HepG2 (cell line): ENCODE results near the gene TMEM238. TPM values are rescaled to one million over a fixed set of nuclear protein-coding genes. Genes with fewer than 3 reads are reported as not detected.

Experiments
- AHDC1 ChIP-seq: sonication (generic); formaldehyde crosslinking; IDR thresholded peaks from 2 replicates; pipeline ENCODE4 v1.5.1; 2020; ENCODE audit warnings: mild to moderate bottlenecking, missing genetic modification reagents, borderline replicate concordance
- BCL3 ChIP-seq: sonication (generic); formaldehyde crosslinking; IDR thresholded peaks from 2 replicates; pipeline ENCODE4 v1.5.1; 2020; ENCODE audit warnings: mild to moderate bottlenecking, missing genetic modification reagents, moderate library complexity
- E2F5 ChIP-seq: sonication (generic); formaldehyde crosslinking; conservative IDR thresholded peaks from 2 replicates; pipeline ENCODE4 v1.4.0; 2020; ENCODE audit warnings: missing genetic modification reagents
- EZH2 ChIP-seq: conservative IDR thresholded peaks from 2 replicates; pipeline ENCODE4 v1.6.1; 2012; ENCODE audit warnings: mild to moderate bottlenecking, low read depth, low read length, moderate library complexity
- GATAD1 ChIP-seq: IDR thresholded peaks from 2 replicates; pipeline ENCODE4 v1.6.1; 2016; ENCODE audit warnings: missing genetic modification reagents, missing compliant biosample characterization
- KAT2B ChIP-seq: fragments of 150-350 bp; IDR thresholded peaks from 2 replicates; pipeline ENCODE4 v1.6.1; 2014; ENCODE audit warnings: low read depth, low read length, borderline replicate concordance
- MED13 ChIP-seq: sonication (generic); formaldehyde crosslinking; IDR thresholded peaks from 2 replicates; pipeline ENCODE4 v1.5.0; 2020; ENCODE audit warnings: missing genetic modification reagents
- NONO ChIP-seq, 2 experiments: fragments of 450-650 bp in 1 of 2; sonication (generic) in 1 of 2; formaldehyde crosslinking in 1 of 2; IDR thresholded peaks in 1 of 2; conservative IDR thresholded peaks in 1 of 2; 2 replicates each; pipeline versions ENCODE4 v1.6.1 to v1.8.0; 2017 to 2022; ENCODE audit warnings: mild to moderate bottlenecking in 1 of 2, missing genetic modification reagents in 1 of 2, moderate library complexity in 1 of 2
- PHB2 ChIP-seq: fragments of 450-650 bp; IDR thresholded peaks from 2 replicates; pipeline ENCODE4 v1.6.1; 2018; ENCODE audit not compliant: partially characterized antibody
- POLR2AphosphoS2 ChIP-seq: IDR thresholded peaks from 2 replicates; pipeline ENCODE4 v1.6.1; 2011; ENCODE audit warnings: low read depth, low read length, improper control_type of control experiment
- ZBTB43 ChIP-seq: sonication (generic); formaldehyde crosslinking; conservative IDR thresholded peaks from 2 replicates; pipeline ENCODE4 v1.4.0; 2020; ENCODE audit warnings: missing genetic modification reagents
- ZFP36L1 ChIP-seq: sonication (generic); formaldehyde crosslinking; IDR thresholded peaks from 2 replicates; pipeline ENCODE4 v1.8.0; 2022; ENCODE audit warnings: mild to moderate bottlenecking, missing genetic modification reagents, moderate library complexity
- ZNF143 ChIP-seq: sonication (generic); formaldehyde crosslinking; IDR thresholded peaks from 2 replicates; pipeline ENCODE4 v1.4.0; 2020; ENCODE audit warnings: missing genetic modification reagents
- ZNF225 ChIP-seq: sonication (generic); formaldehyde crosslinking; IDR thresholded peaks from 2 replicates; pipeline ENCODE4 v1.4.0; 2020; ENCODE audit warnings: mild to moderate bottlenecking, missing genetic modification reagents
- ZNF607 ChIP-seq: sonication (generic); formaldehyde crosslinking; IDR thresholded peaks from 2 replicates; pipeline ENCODE4 v1.5.1; 2020; ENCODE audit warnings: missing genetic modification reagents, mild to moderate bottlenecking, borderline replicate concordance
- ZNF629 ChIP-seq: sonication (generic); formaldehyde crosslinking; conservative IDR thresholded peaks from 2 replicates; pipeline ENCODE4 v1.5.0; 2020; ENCODE audit warnings: missing genetic modification reagents
- polyA plus RNA-seq, 8 experiments: library from polyadenylated mRNA; depleted of rRNA in 3 of 8; stranded (reverse) in 7 of 8; unstranded in 1 of 8; fragments of >200 nt; fragmentation: Illumina TruSeq in 4 of 8; extraction: Trizol in 4 of 8; gene quantifications; 2 replicates each; pipeline versions ENCODE4 v1.2.1 to v1.2.3, GENCODE V29; 2011 to 2016; ENCODE audit warnings: low read depth in 4 of 8, missing spikeins in 1 of 8, mixed read lengths in 1 of 8; ENCODE audit not compliant: insufficient read depth in 1 of 8
- total RNA-seq, 5 experiments: library from RNA; depleted of rRNA; stranded (reverse); fragments of >200 nt; fragmentation: Illumina TruSeq; extraction: Trizol; gene quantifications; 2 replicates each; pipeline ENCODE4 v1.2.3, GENCODE V29; 2016; ENCODE audit warnings: low read depth in 1 of 5

The TMEM238 gene
- total and polyA plus RNA-seq, 2 of the 13 experiments (the other 11 are each of a cell fraction or from before 2014, with no cell fraction given): not detected

- TF ChIP-seq ZBTB43 (CRISPR knock-in tag): 0 out of 2 replicates have a peak, but pooled peaks have one; percentile 49
- peak; percentile 85 for TF ChIP-seq ZNF225
- peak; percentile 66; the same call in 1 of the 2 replicates for TF ChIP-seq ZFP36L1 (CRISPR knock-in tag)
- TF ChIP-seq ZNF607 (CRISPR knock-in tag): peak; percentile 30; the same call in 1 of the 2 replicates
- TF ChIP-seq POLR2AphosphoS2: peak; percentile 62; the same call in 1 of the 2 replicates
- no peak; the same call in 1 of the 2 replicates for TF ChIP-seq E2F5 (CRISPR knock-in tag)
- no peak for TF ChIP-seq PHB2
- no peak for TF ChIP-seq KAT2B
- TF ChIP-seq AHDC1: no peak
- peak; percentile 84 for TF ChIP-seq GATAD1 (CRISPR knock-in tag)
- no peak for TF ChIP-seq ZNF143 (CRISPR knock-in tag)
- TF ChIP-seq EZH2: no peak
- no peak for TF ChIP-seq NONO (IDR thresholded peaks at IDR 0.05)
- peak; percentile 90 for TF ChIP-seq NONO (CRISPR knock-in tag; conservative IDR thresholded peaks at IDR 0.05)
- peak; percentile 42; the same call in 1 of the 2 replicates for TF ChIP-seq MED13
- TF ChIP-seq BCL3 (CRISPR knock-in tag): 0 out of 2 replicates have a peak, but pooled peaks have one; percentile 49
- TF ChIP-seq ZNF629 (CRISPR knock-in tag): no peak; the same call in 1 of the 2 replicates
Measured at GRCh38 chr19:55385724-55386492, 1.8 kb upstream of the TMEM238 start, which contains the start of gene RPL28 (continued).
